K562 (cell line): ENCODE measurements around the gene ZNF574. TPM values are rescaled to one million over a fixed set of nuclear protein-coding genes. Genes with fewer than 3 reads are reported as not detected.

ENCODE experiments used
- EGR1 ChIP-seq: fragments of 450-650 bp; conservative IDR thresholded peaks from 2 replicates; pipeline ENCODE4 v1.6.1; 2017; ENCODE audit warnings: mild to moderate bottlenecking
- L3MBTL2 ChIP-seq: fragments of 450-650 bp; IDR thresholded peaks from 2 replicates; pipeline ENCODE4 v1.6.1; 2016; ENCODE audit warnings: mild to moderate bottlenecking, moderate library complexity
- NFE2 ChIP-seq: IDR thresholded peaks from 2 replicates; pipeline ENCODE4 v1.6.1; 2014; ENCODE audit warnings: antibody characterized with exemption, low read depth
- polyA plus RNA-seq, 8 experiments: library from polyadenylated mRNA; depleted of rRNA in 4 of 8; stranded (reverse) in 5 of 8; unstranded in 3 of 8; fragments of >200 nt; fragmentation: Nextera tagmentation in 2 of 8; fragmentation: Illumina TruSeq in 1 of 8; extraction: Ambion mirVana in 2 of 8; extraction: Trizol in 1 of 8; gene quantifications; 2 replicates each; pipeline versions ENCODE4 v1.2.1 to v1.2.3, GENCODE V29; 2011 to 2014; ENCODE audit warnings: inconsistent platforms in 1 of 8, missing spikeins in 1 of 8
- total RNA-seq, 7 experiments: library from RNA; depleted of rRNA in 6 of 7; stranded (reverse); fragments of >200 nt in 6 of 7; fragmentation: Illumina TruSeq in 2 of 7; extraction: Trizol in 2 of 7; gene quantifications; 2 replicates each; pipeline versions ENCODE4 v1.2.1 to v1.2.3, GENCODE V29; 2011 to 2021; ENCODE audit warnings: low replicate concordance in 1 of 7
- TF ChIP-seq, protein P1 (sequence below), 2 experiments: fragments of 450-650 bp; formaldehyde crosslinking in 1 of 2; IDR thresholded peaks; 2 replicates each; pipeline versions ENCODE4 v1.4.0 to v1.6.1; 2014 to 2020; ENCODE audit warnings: mild to moderate bottlenecking in 2 of 2, borderline replicate concordance in 1 of 2, low read depth in 1 of 2
- TF ChIP-seq, protein P2 (sequence below): sonication (generic); formaldehyde crosslinking; IDR thresholded peaks from 2 replicates; pipeline ENCODE4 v1.8.0; 2022; ENCODE audit warnings: missing genetic modification reagents, mild to moderate bottlenecking, moderate library complexity, borderline replicate concordance
- TF ChIP-seq, protein P3 (sequence below): sonication (generic); formaldehyde crosslinking; IDR thresholded peaks from 2 replicates; pipeline ENCODE4 v1.8.0; 2022; ENCODE audit warnings: mild to moderate bottlenecking, missing genetic modification reagents

The ZNF574 gene
- total and polyA plus RNA-seq, 9 of the 15 experiments (the other 6 are each of a cell fraction or from before 2014, with no cell fraction given) = 0.24 to 20.7 (median 8.4) TPM

DNA sequence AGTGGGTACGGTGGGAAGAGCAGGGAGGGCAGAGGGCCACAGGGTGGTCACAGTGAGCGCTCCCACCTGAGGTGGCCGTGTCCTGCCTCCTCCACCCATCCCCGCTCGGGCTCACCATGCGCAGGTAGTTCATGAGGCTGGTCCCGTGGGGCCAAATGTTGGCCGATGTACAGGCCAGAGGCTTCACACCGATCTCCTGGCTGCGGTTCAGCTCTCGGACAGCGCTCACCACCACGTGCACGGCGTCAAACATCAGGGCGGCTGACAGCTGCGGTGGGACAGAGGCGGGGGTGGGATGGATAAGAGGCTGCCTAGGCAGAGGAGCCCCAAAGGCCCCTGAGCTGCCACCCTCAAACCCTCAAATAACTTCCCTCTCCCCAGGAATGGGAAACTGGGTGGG is 21.8 kb upstream of the ZNF574 start (continued):
- TF ChIP-seq, protein P1, sequence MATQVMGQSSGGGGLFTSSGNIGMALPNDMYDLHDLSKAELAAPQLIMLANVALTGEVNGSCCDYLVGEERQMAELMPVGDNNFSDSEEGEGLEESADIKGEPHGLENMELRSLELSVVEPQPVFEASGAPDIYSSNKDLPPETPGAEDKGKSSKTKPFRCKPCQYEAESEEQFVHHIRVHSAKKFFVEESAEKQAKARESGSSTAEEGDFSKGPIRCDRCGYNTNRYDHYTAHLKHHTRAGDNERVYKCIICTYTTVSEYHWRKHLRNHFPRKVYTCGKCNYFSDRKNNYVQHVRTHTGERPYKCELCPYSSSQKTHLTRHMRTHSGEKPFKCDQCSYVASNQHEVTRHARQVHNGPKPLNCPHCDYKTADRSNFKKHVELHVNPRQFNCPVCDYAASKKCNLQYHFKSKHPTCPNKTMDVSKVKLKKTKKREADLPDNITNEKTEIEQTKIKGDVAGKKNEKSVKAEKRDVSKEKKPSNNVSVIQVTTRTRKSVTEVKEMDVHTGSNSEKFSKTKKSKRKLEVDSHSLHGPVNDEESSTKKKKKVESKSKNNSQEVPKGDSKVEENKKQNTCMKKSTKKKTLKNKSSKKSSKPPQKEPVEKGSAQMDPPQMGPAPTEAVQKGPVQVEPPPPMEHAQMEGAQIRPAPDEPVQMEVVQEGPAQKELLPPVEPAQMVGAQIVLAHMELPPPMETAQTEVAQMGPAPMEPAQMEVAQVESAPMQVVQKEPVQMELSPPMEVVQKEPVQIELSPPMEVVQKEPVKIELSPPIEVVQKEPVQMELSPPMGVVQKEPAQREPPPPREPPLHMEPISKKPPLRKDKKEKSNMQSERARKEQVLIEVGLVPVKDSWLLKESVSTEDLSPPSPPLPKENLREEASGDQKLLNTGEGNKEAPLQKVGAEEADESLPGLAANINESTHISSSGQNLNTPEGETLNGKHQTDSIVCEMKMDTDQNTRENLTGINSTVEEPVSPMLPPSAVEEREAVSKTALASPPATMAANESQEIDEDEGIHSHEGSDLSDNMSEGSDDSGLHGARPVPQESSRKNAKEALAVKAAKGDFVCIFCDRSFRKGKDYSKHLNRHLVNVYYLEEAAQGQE (IDR thresholded peaks at IDR 0.05; ENCODE audit: borderline replicate concordance) = peak; percentile 93
- TF ChIP-seq, protein P1 (CRISPR knock-in tag; IDR thresholded peaks at IDR 0.05; ENCODE audit: low read depth) = peak; percentile 82; the same call in 1 of the 2 replicates
- TF ChIP-seq L3MBTL2 = peak; percentile 81
- no peak for TF ChIP-seq NFE2
- TF ChIP-seq, protein P2, sequence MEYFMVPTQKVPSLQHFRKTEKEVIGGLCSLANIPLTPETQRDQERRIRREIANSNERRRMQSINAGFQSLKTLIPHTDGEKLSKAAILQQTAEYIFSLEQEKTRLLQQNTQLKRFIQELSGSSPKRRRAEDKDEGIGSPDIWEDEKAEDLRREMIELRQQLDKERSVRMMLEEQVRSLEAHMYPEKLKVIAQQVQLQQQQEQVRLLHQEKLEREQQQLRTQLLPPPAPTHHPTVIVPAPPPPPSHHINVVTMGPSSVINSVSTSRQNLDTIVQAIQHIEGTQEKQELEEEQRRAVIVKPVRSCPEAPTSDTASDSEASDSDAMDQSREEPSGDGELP = peak; percentile 41; the same call in 1 of the 2 replicates
- TF ChIP-seq, protein P3, sequence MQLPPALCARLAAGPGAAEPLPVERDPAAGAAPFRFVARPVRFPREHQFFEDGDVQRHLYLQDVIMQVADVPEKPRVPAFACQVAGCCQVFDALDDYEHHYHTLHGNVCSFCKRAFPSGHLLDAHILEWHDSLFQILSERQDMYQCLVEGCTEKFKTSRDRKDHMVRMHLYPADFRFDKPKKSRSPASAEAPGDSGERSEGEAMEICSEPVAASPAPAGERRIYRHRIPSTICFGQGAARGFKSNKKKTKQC = peak; percentile 58; the same call in 1 of the 2 replicates
- TF ChIP-seq EGR1 = peak; percentile 38
